Panc1 (cell line): Measurements from ENCODE around the gene TMCC1. TPM values are rescaled to one million over a fixed set of nuclear protein-coding genes. Genes with fewer than 3 reads are reported as not detected.

Experiments
- ATAC-seq: fragments of 200-7000 bp; cut with Tn5 transposase; 2 replicates; pipeline ENCODE4 v1.9.1; 2020; ENCODE audit warnings: mild to moderate bottlenecking, moderate library complexity
- BruUV-seq: library from RNA; stranded (reverse); fragments of 400-500 nt; replicated peaks from 2 replicates; lab custom pipeline; 2021; lab: Mats Ljungman, UMichigan
- CTCF ChIA-PET: fragments of 300-600 bp; sonication (Branson Sonifier 250); formaldehyde crosslinking; loops from one replicate; lab custom pipeline; 2022; ENCODE audit warnings: antibody characterized with exemption; lab: Charles Lee
- POLR2A ChIA-PET: fragments of 300-600 bp; sonication (Branson Sonifier 250); formaldehyde crosslinking; loops from one replicate; lab custom pipeline; 2022; ENCODE audit warnings: antibody characterized with exemption; lab: Charles Lee
- DNase-seq: peaks from one replicate; pipeline ENCODE4 v3.0.0-alpha.2; 2010; ENCODE audit warnings: low read depth, low spot score
- H3K27ac ChIP-seq: 2 replicates; pipeline ENCODE4 v1.5.1; 2011; ENCODE audit warnings: mild to moderate bottlenecking, low read length, inconsistent platforms
- H3K27me3 ChIP-seq: fragments of 200-500 bp; sonication (Bioruptor generic); 2 replicates; pipeline ENCODE4 v1.6.0; 2014; ENCODE audit warnings: low read length, inconsistent platforms; ENCODE audit not compliant: control insufficient read depth, insufficient read depth
- H3K36me3 ChIP-seq: fragments of 200-500 bp; sonication (Bioruptor generic); 2 replicates; pipeline ENCODE4 v1.5.1; 2014; ENCODE audit warnings: inconsistent platforms, mild to moderate bottlenecking, low read length, moderate library complexity; ENCODE audit not compliant: control insufficient read depth, insufficient read depth
- H3K4me1 ChIP-seq: 2 replicates; pipeline ENCODE4 v1.5.1; 2011; ENCODE audit warnings: inconsistent platforms, mild to moderate bottlenecking, low read length, moderate library complexity; ENCODE audit not compliant: control insufficient read depth, insufficient read depth
- H3K4me3 ChIP-seq, 2 experiments: 2 replicates each; pipeline ENCODE4 v1.5.1; 2011 to 2012; ENCODE audit warnings: low read depth in 2 of 2, low read length in 2 of 2, mild to moderate bottlenecking in 2 of 2, inconsistent platforms in 1 of 2, moderate library complexity in 1 of 2
- H3K9me3 ChIP-seq: fragments of 200-500 bp; sonication (Bioruptor generic); 2 replicates; pipeline ENCODE4 v1.5.1; 2014; ENCODE audit warnings: low read depth, mild to moderate bottlenecking, inconsistent platforms, low read length, moderate library complexity; ENCODE audit not compliant: control insufficient read depth, insufficient read depth
- POLR2AphosphoS5 ChIP-seq: IDR thresholded peaks from 2 replicates; pipeline ENCODE4 v1.6.1; 2012; ENCODE audit warnings: mild to moderate bottlenecking, low read depth, low read length, moderate library complexity
- REST ChIP-seq, 2 experiments: IDR thresholded peaks; 2 replicates each; pipeline ENCODE4 v1.6.1; 2011 to 2012; ENCODE audit warnings: low read depth in 2 of 2, control low read depth in 1 of 2, low read length in 1 of 2, mild to moderate bottlenecking in 1 of 2, moderate library complexity in 1 of 2; ENCODE audit not compliant: insufficient read depth in 1 of 2
- SIN3A ChIP-seq: IDR thresholded peaks from 2 replicates; pipeline ENCODE4 v1.6.1; 2012; ENCODE audit warnings: low read depth, mild to moderate bottlenecking, low read length, moderate library complexity, borderline replicate concordance; ENCODE audit not compliant: insufficient read depth
- TCF7L2 ChIP-seq: IDR thresholded peaks from 2 replicates; pipeline ENCODE4 v1.6.1; 2011; ENCODE audit warnings: mild to moderate bottlenecking, low read depth, low read length, inconsistent platforms
- in situ Hi-C: cut with HindIII; loops from 2 replicates; pipeline ENCODE4 v1.10.0; 2016; ENCODE audit warnings: low sequenced_read_pairs, low pct_unique_long_range_greater_than_20kb
- intact Hi-C: fragments of 100-400 bp; cut with micrococcal nuclease; formaldehyde crosslinking; loops from one replicate; pipeline ENCODE4 v1.10.0; 2022; ENCODE audit not compliant: unreplicated experiment
- total RNA-seq: library from RNA; stranded (reverse); gene quantifications from one replicate; pipeline ENCODE4 v1.2.1, GENCODE V29; 2021; ENCODE audit not compliant: unreplicated experiment
- TF ChIP-seq, protein P1 (sequence below): fragments of 450-650 bp; IDR thresholded peaks from 2 replicates; pipeline ENCODE4 v1.5.1; 2017; ENCODE audit warnings: mild to moderate bottlenecking

Gene TMCC1
- total RNA-seq, 1 experiment from 2014 or later = 33.2 TPM

DNA sequence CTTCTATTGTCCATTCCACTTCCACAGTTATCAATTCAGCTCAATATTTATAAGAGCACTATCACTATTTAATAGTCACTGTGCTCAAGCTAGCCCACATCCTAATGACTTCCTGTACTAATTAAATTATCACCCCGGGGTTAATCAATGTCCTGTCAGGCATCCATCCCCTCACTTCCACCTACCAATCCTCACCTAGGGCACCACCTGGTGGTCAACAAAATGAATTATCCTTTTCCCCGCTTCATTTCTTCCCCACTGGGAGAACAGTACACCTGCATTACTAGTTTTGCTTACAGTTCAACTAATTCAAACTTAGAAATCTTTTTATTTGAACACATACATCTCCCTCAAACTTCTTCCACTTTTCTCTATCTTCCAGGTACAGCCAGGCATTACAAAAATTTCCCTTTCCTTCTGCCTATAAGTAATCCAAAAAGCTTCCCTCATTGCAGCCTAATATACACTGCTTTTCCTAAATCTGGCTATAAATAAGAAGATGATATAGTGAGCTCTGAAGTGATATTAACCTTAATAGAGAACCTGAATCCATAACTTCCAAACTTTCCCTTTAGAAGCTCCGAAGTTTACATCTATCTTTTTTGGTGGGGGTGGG, 68.5 kb downstream of the TMCC1 start:
- H3K27ac ChIP-seq = no peak overlapping the region
- BruUV-seq = TSS peak; percentile 10
- H3K36me3 ChIP-seq = no peaks in the 10 kb centered on the region
- DNase-seq (peak; percentile 47), ATAC-seq (peak; percentile 87)
- in situ Hi-C loops (loop anchor here (25.0 kb wide), 1 partner anchor 163 kb away; no protein-coding TSS in a partner anchor), intact Hi-C loops (loop anchor here (1.0 to 5.0 kb wide), 3 partner anchors 175 to 333 kb away; no protein-coding TSS in a partner anchor)
- ChIA-PET POLR2A (no interaction called here), CTCF (interaction anchor here (1.2 to 1.8 kb wide), 2 partner anchors 109 to 198 kb away, joined by 3 to 5 read pairs; no protein-coding TSS in a partner anchor)
- H3K4me1 ChIP-seq = no peaks in the 10 kb centered on the region
- no peak overlapping the region for H3K4me3 ChIP-seq
- TF ChIP-seq, protein P1, sequence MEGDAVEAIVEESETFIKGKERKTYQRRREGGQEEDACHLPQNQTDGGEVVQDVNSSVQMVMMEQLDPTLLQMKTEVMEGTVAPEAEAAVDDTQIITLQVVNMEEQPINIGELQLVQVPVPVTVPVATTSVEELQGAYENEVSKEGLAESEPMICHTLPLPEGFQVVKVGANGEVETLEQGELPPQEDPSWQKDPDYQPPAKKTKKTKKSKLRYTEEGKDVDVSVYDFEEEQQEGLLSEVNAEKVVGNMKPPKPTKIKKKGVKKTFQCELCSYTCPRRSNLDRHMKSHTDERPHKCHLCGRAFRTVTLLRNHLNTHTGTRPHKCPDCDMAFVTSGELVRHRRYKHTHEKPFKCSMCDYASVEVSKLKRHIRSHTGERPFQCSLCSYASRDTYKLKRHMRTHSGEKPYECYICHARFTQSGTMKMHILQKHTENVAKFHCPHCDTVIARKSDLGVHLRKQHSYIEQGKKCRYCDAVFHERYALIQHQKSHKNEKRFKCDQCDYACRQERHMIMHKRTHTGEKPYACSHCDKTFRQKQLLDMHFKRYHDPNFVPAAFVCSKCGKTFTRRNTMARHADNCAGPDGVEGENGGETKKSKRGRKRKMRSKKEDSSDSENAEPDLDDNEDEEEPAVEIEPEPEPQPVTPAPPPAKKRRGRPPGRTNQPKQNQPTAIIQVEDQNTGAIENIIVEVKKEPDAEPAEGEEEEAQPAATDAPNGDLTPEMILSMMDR = peak; percentile 87
- no peak for TF ChIP-seq SIN3A
- H3K27me3 ChIP-seq = no peaks in the 10 kb centered on the region
- H3K9me3 ChIP-seq = no peaks in the 10 kb centered on the region

DNA sequence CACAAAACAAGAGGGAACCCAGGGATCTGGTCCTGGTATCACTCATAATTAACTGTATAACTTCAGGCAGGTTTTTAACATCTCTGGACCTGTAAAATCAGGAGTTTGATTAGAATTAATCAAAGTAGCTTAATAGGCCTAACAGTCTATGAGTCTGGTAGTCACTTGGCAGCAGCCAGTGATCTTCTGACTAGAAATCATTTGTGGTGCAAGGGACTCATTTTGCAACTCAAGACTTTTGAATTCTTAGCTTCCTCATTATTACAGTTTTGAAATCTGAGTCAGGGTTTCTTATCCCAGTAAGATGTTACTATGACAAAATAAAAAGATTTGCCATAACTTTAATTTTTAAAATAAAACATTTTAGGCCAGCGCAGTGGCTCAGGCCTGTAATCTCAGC, 70.8 kb downstream of the TMCC1 start:
- Histone ChIP-seq H3K27ac (no peak overlapping the region), H3K9me3 (no peaks in the 10 kb centered on the region), H3K36me3 (no peaks in the 10 kb centered on the region), H3K27me3 (no peaks in the 10 kb centered on the region), H3K4me1 (no peaks in the 10 kb centered on the region), H3K4me3 (no peak overlapping the region)
- POLR2A ChIA-PET = no interaction called here
- BruUV-seq = no TSS peak
- ATAC-seq = no peak
- CTCF ChIA-PET = no interaction called here
- no peak for TF ChIP-seq POLR2AphosphoS5
- TF ChIP-seq, protein P1 = no peak
- TF ChIP-seq TCF7L2 = no peak
- TF ChIP-seq SIN3A = no peak
- TF ChIP-seq REST (IDR thresholded peaks at IDR 0.05; ENCODE audit: insufficient read depth in 1 of 2, low read depth in 2 of 2, low read length in 1 of 2) = no peak
- intact Hi-C loops (no loop called here), in situ Hi-C loops (no loop called here)
- no peak for DNase-seq
